Common myeloid progenitor, CD34-positive (primary cell): ENCODE results near the gene UBE2O.
A peak's percentile ranks its signal among the peaks of the same experiment; 100 is the strongest.

Experiments
- CTCF ChIA-PET: fragments of 350-600 bp; sonication (Branson Sonifier 250); formaldehyde crosslinking; loops from one replicate; lab custom pipeline; 2021; ENCODE audit warnings: antibody characterized with exemption; lab: Charles Lee
- POLR2A ChIA-PET: fragments of 350-600 bp; sonication (Branson Sonifier 250); formaldehyde crosslinking; loops from one replicate; lab custom pipeline; 2021; ENCODE audit warnings: antibody characterized with exemption; lab: Charles Lee
- DNase-seq, 3 donors: peaks; one replicate each; pipeline versions ENCODE4 v3.0.0 to v3.0.0-alpha.2; 2013
- H3K27ac ChIP-seq, 2 experiments: 1 replicate in 1 of 2; 2 replicates in 1 of 2; pipeline ENCODE4 v1.7.0; 2013; ENCODE audit warnings: inconsistent platforms in 2 of 2, low read length in 2 of 2, mild to moderate bottlenecking in 2 of 2, low read depth in 1 of 2, moderate library complexity in 1 of 2; ENCODE audit not compliant: severe bottlenecking in 2 of 2, insufficient read depth in 1 of 2, poor library complexity in 1 of 2
- H3K27me3 ChIP-seq, 5 experiments: replicated peaks in 2 of 5; 1 replicate in 3 of 5; 2 replicates in 2 of 5; pipeline versions ENCODE4 v1.6.1 to v1.7.0; 2013; ENCODE audit warnings: low read length in 4 of 5, mild to moderate bottlenecking in 2 of 5, moderate library complexity in 2 of 5, inconsistent platforms in 1 of 5; ENCODE audit not compliant: insufficient read depth in 5 of 5, control insufficient read depth in 4 of 5
- H3K36me3 ChIP-seq, 4 experiments: 1 replicate in 2 of 4; 2 replicates in 2 of 4; pipeline versions ENCODE4 v1.6.1 to v1.7.0; 2013; ENCODE audit warnings: low read length in 3 of 4, control low read depth in 1 of 4, mild to moderate bottlenecking in 1 of 4; ENCODE audit not compliant: control insufficient read depth in 4 of 4, insufficient read depth in 4 of 4
- H3K4me1 ChIP-seq, 4 experiments: 1 replicate in 3 of 4; 2 replicates in 1 of 4; pipeline versions ENCODE4 v1.6.1 to v1.7.1; 2013; ENCODE audit warnings: low read length in 3 of 4, mild to moderate bottlenecking in 3 of 4, control low read depth in 1 of 4, inconsistent platforms in 1 of 4, moderate library complexity in 1 of 4; ENCODE audit not compliant: control insufficient read depth in 4 of 4, insufficient read depth in 4 of 4; ENCODE audit errors: control extremely low read depth in 1 of 4
- H3K4me3 ChIP-seq, 7 experiments: 1 replicate in 4 of 7; 2 replicates in 3 of 7; pipeline versions ENCODE4 v1.5.1 to v1.7.0; 2013; ENCODE audit warnings: mild to moderate bottlenecking in 7 of 7, low read length in 6 of 7, moderate library complexity in 6 of 7, inconsistent platforms in 2 of 7, low read depth in 2 of 7, control low read depth in 1 of 7; ENCODE audit not compliant: insufficient read depth in 4 of 7, control insufficient read depth in 1 of 7; ENCODE audit errors: extremely low read depth in 1 of 7
- H3K9me3 ChIP-seq, 5 experiments: 1 replicate in 4 of 5; 2 replicates in 1 of 5; pipeline versions ENCODE4 v1.6.1 to v1.7.1; 2013; ENCODE audit warnings: low read length in 4 of 5, mild to moderate bottlenecking in 2 of 5, inconsistent platforms in 1 of 5, low read depth in 1 of 5, moderate library complexity in 1 of 5; ENCODE audit not compliant: control insufficient read depth in 4 of 5, insufficient read depth in 2 of 5; ENCODE audit errors: control extremely low read depth in 1 of 5
- WGBS: methylation state at CpG from one replicate; pipeline ENCODE4 v1.1.5; 2013; ENCODE audit not compliant: insufficient coverage; 5-methylcytosine and 5-hydroxymethylcytosine counted together

UBE2O gene

DNA sequence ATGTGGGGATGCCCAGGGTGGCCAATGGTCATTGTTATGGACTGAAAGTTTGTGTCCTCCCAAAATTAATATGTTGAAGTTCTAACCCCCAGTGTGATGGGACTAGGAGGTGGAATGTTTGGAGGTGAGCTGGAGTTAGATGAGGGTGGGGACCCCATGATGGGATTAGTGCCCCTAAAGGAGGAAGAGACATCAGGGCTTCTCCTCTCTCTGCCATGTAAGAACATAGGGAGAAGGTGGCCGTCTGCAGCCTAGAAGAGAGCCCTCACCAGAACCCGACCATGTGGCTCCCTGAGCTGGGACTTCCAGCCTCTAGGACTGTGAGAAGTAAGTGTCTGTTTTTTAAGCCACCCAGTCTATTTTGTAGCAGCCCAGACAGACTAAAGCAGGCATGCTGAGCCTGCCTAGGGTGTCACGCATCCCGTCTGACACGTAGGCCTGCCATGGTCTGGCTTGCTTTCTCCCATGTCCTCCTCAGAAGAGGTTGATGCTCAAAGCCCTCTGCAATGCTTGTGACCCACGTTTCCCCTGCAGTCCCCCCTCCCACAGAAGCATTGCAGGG, 95.3 kb downstream of the UBE2O start:
- no peaks in the 10 kb centered on the region for H3K27me3 ChIP-seq
- peaks cover 0 to 19% (median 15%) of the 10 kb centered on the region in 4 experiments for H3K4me1 ChIP-seq
- no peaks in the 10 kb centered on the region for H3K9me3 ChIP-seq
- H3K27ac ChIP-seq: no peak overlapping the region
- H3K4me3 ChIP-seq: no peak overlapping the region
- WGBS: 93% methylated on average over 6 of the region's 6 CpGs
- no peak for DNase-seq
- H3K36me3 ChIP-seq: no peaks in the 10 kb centered on the region
- ChIA-PET POLR2A (interaction anchor here (0.6 kb wide), 1 partner anchor 45 kb away, joined by 3 read pairs; no protein-coding TSS in a partner anchor), CTCF (interaction anchor here (1.0 to 1.3 kb wide), 3 partner anchors 23 to 40 kb away, joined by 3 to 5 read pairs (median 4); no protein-coding TSS in a partner anchor)

- H3K27me3 ChIP-seq: no peaks in the 10 kb centered on the region
- no peak overlapping the region for H3K4me3 ChIP-seq
- H3K27ac ChIP-seq: no peak overlapping the region
- no peak for DNase-seq
- ChIA-PET POLR2A (interaction anchor here (0.6 kb wide), 1 partner anchor 227 kb away, joined by 4 read pairs; no protein-coding TSS in a partner anchor), CTCF (no interaction called here)
- peaks cover 0 to 21% (median 17%) of the 10 kb centered on the region in 4 experiments for H3K4me1 ChIP-seq
- 94% methylated on average over 10 of the region's 12 CpGs for WGBS
- H3K36me3 ChIP-seq: no peaks in the 10 kb centered on the region
- H3K9me3 ChIP-seq: no peaks in the 10 kb centered on the region
These were observed 96.0 kb downstream of the UBE2O start for GRCh38 chr17:76356803-76357456.

GRCh38 chr17:76354747-76355310, 98.1 kb downstream of the UBE2O start:
- no peaks in the 10 kb centered on the region for H3K27me3 ChIP-seq
- H3K9me3 ChIP-seq: no peaks in the 10 kb centered on the region
- peak overlapping the region in 2 of 7 experiments; percentile 83 to 91 for H3K4me3 ChIP-seq
- POLR2A ChIA-PET: interaction anchor here (2.5 kb wide), 1 partner anchor 31 kb away, joined by 12 read pairs; no protein-coding TSS in a partner anchor
- no peaks in the 10 kb centered on the region for H3K36me3 ChIP-seq
- peak; percentile 73 to 91 (median 86) for DNase-seq
- no peak overlapping the region for H3K27ac ChIP-seq
- WGBS: 48% methylated on average over 8 of the region's 13 CpGs
- H3K4me1 ChIP-seq: peaks cover 0 to 21% (median 17%) of the 10 kb centered on the region in 4 experiments
- CTCF ChIA-PET: interaction anchor here (0.9 to 5.5 kb wide), 5 partner anchors 11 to 49 kb away, joined by 3 to 41 read pairs (median 3); partner anchors contain the start of gene SPHK1

DNA sequence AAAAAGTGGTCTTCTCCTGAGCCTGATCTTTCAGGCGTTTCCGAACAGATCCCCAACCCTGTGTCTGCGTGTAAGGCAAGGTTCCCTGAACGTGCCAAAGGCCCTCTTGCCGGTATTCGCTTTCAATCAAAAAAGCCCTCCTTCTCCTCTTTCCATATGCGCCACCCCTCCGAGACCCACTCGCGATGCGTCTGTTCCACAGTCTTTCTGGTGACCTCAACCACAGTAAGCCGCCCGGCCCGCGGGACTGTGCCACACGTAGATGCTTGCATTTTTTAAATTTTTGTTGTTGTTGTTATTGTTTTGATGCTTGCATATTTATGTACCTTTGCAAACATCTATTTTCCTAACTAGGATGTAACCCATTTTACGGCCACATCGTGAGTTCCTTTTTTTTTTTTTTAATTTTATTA, 98.6 kb downstream of the UBE2O start:
- POLR2A ChIA-PET: interaction anchor here (0.8 to 2.5 kb wide), 2 partner anchors 30 to 31 kb away, joined by 4 to 12 read pairs; partner anchors contain the start of gene SPHK1

GRCh38 chr17:76353599-76354316, 99.2 kb downstream of the UBE2O start, which contains the start of gene PRPSAP1:
Gene PRPSAP1 (minus strand): TSS chr17:76353916. CDS start chr17:76353703, 213 bp downstream.
- ChIA-PET CTCF (interaction anchor here (0.9 to 5.5 kb wide), 10 partner anchors 16 to 50 kb away, joined by 3 to 41 read pairs (median 4); partner anchors contain the start of gene SPHK1), POLR2A (interaction anchor here (0.6 to 2.5 kb wide), 4 partner anchors 22 to 44 kb away, joined by 3 to 12 read pairs (median 4); partner anchors contain the start of gene SPHK1)
- Histone ChIP-seq H3K4me3 (peak within 1 kb of the TSS; percentile 73 to 91 (median 83)), H3K27me3 (no peaks in the 10 kb centered on the region), H3K36me3 (no peaks in the 10 kb centered on the region), H3K27ac (peak within 1 kb of the TSS; percentile 97 to 99), H3K9me3 (no peaks in the 10 kb centered on the region), H3K4me1 (peaks cover 0 to 21% (median 17%) of the 10 kb centered on the region in 4 experiments)
- WGBS: 0% methylated on average over 75 of the region's 75 CpGs
- DNase-seq: peak; percentile 86 to 92 (median 91)

More for the DNA sequence above, 98.6 kb downstream of the UBE2O start:
- peak overlapping the region in 1 of 2 experiments; percentile 99 for H3K27ac ChIP-seq
- no peaks in the 10 kb centered on the region for H3K27me3 ChIP-seq
- DNase-seq: no peak
- CTCF ChIA-PET: interaction anchor here (0.9 to 5.5 kb wide), 7 partner anchors 16 to 49 kb away, joined by 3 to 41 read pairs (median 3); partner anchors contain the start of gene SPHK1
- no peaks in the 10 kb centered on the region for H3K36me3 ChIP-seq
- no peaks in the 10 kb centered on the region for H3K9me3 ChIP-seq
- H3K4me3 ChIP-seq: peak overlapping the region; percentile 73 to 91 (median 83)
- 3% methylated on average over 6 of the region's 18 CpGs for WGBS
- peaks cover 0 to 21% (median 17%) of the 10 kb centered on the region in 4 experiments for H3K4me1 ChIP-seq

- H3K4me3 ChIP-seq: peak overlapping the region; percentile 73 to 91 (median 83)
- H3K36me3 ChIP-seq: peaks cover 0 to under 1% (median 0%) of the 10 kb centered on the region in 4 experiments
- 0% methylated on average over 39 of the region's 51 CpGs for WGBS
- peak overlapping the region in 1 of 2 experiments; percentile 34 for H3K27ac ChIP-seq
- ChIA-PET CTCF (interaction anchor here (0.9 to 5.5 kb wide), 10 partner anchors 10 to 50 kb away, joined by 3 to 41 read pairs (median 4); partner anchors contain the start of gene SPHK1), POLR2A (interaction anchor here (0.6 to 2.5 kb wide), 3 partner anchors 21 to 45 kb away, joined by 3 to 12 read pairs (median 4); no protein-coding TSS in a partner anchor)
- DNase-seq: peak; percentile 6 to 48 (median 16)
- no peaks in the 10 kb centered on the region for H3K27me3 ChIP-seq
- H3K4me1 ChIP-seq: peaks cover 0 to 21% (median 17%) of the 10 kb centered on the region in 4 experiments
- no peaks in the 10 kb centered on the region for H3K9me3 ChIP-seq
These were observed 99.9 kb downstream of the UBE2O start for GRCh38 chr17:76353004-76353598.
